Upper lobe of left lung (tissue), 6 donors: Measurements from ENCODE around the gene PJA1. TPM values are rescaled to one million over a fixed set of nuclear protein-coding genes. Genes with fewer than 3 reads are reported as not detected.

Source experiments
- ATAC-seq, 2 donors: fragments of 200-7000 bp; cut with Tn5 transposase; one replicate each; pipeline ENCODE4 v1.9.1; 2022; ENCODE audit warnings: mild to moderate bottlenecking in 2 of 2, moderate library complexity in 2 of 2; ENCODE audit not compliant: low FRiP score in 2 of 2
- DNase-seq, 2 donors: peaks; one replicate each; pipeline ENCODE4 v3.0.0-alpha.2; 2019 to 2020
- H3K27ac ChIP-seq, 4 donors: fragments of 200-600 bp; sonication (generic); one replicate each; pipeline ENCODE4 v1.5.1; 2016 to 2019
- H3K27me3 ChIP-seq, 4 donors: fragments of 200-600 bp; sonication (generic); one replicate each; pipeline ENCODE4 v1.5.1; 2017 to 2019
- H3K36me3 ChIP-seq, 4 donors: fragments of 200-600 bp; sonication (generic); one replicate each; pipeline ENCODE4 v1.5.1; 2016 to 2019
- H3K4me1 ChIP-seq, 4 donors: fragments of 200-600 bp; sonication (generic); one replicate each; pipeline ENCODE4 v1.5.1; 2018 to 2019
- H3K4me3 ChIP-seq, 4 donors: fragments of 200-600 bp; sonication (generic); one replicate each; pipeline ENCODE4 v1.5.1; 2017 to 2019; ENCODE audit warnings: mild to moderate bottlenecking in 2 of 4, moderate library complexity in 1 of 4
- H3K9me3 ChIP-seq, 4 donors: fragments of 200-600 bp; sonication (generic); one replicate each; pipeline ENCODE4 v1.5.1; 2018 to 2019
- CTCF ChIP-seq, 6 experiments: fragments of 450-650 bp in 4 of 6; fragments of 200-600 bp in 2 of 6; sonication (generic) in 2 of 6; IDR thresholded peaks; one replicate each; pipeline ENCODE4 v1.5.1; 2016 to 2019; ENCODE audit warnings: antibody characterized with exemption in 6 of 6
- EP300 ChIP-seq, 4 donors: sonication (generic); formaldehyde crosslinking; IDR thresholded peaks; one replicate each; pipeline ENCODE4 v1.5.1; 2017; ENCODE audit warnings: antibody characterized with exemption in 4 of 4, control low read depth in 2 of 4
- POLR2A ChIP-seq, 4 donors: fragments of 450-650 bp; IDR thresholded peaks; one replicate each; pipeline ENCODE4 v1.5.1; 2016 to 2017; ENCODE audit warnings: antibody characterized with exemption in 4 of 4, mild to moderate bottlenecking in 2 of 4
- POLR2AphosphoS5 ChIP-seq, 2 donors: sonication (generic); formaldehyde crosslinking; IDR thresholded peaks; one replicate each; pipeline ENCODE4 v1.5.1; 2017; ENCODE audit warnings: antibody characterized with exemption in 2 of 2
- WGBS, 2 donors: methylation state at CpG; one replicate each; pipeline ENCODE4 v1.1.5; 2017 to 2018; 5-methylcytosine and 5-hydroxymethylcytosine counted together
- total RNA-seq, 6 donors: library from RNA; depleted of rRNA in 4 of 6; stranded (reverse); fragments of >200 nt in 4 of 6; gene quantifications; one replicate each; pipeline versions ENCODE4 v1.1.0 to v1.2.1, GENCODE V29; 2016 to 2021
- donor health status: DM: no; HTN: no; CAD: no; lungs with moderate emphysema.
- donor health status: DM: no; HTN: yes; CAD: no; lungs with severe emphysema.

Gene PJA1
- total RNA-seq, 6 donors from 2014 or later, result 13.8 to 25.9 (median 14.8) TPM

GRCh38 chrX:69145714-69146113, 19.5 kb downstream of the PJA1 start:
- no peak for TF ChIP-seq POLR2AphosphoS5 (IDR thresholded peaks at IDR 0.05)
- TF ChIP-seq POLR2A (IDR thresholded peaks at IDR 0.05), result no peak
- TF ChIP-seq CTCF (IDR thresholded peaks at IDR 0.05), result no peak
- TF ChIP-seq EP300 (IDR thresholded peaks at IDR 0.05), result no peak
- DNase-seq (no peak), ATAC-seq (no peak)
- no peak overlapping the region for H3K27ac ChIP-seq
- no peaks in the 10 kb centered on the region for H3K4me1 ChIP-seq
- WGBS, 2 donors, result 88 to 89% methylated on average over 3 to 5 of the region's 5 CpGs
- H3K9me3 ChIP-seq, result no peaks in the 10 kb centered on the region
- H3K4me3 ChIP-seq, result no peak overlapping the region
- no peaks in the 10 kb centered on the region for H3K36me3 ChIP-seq
- H3K27me3 ChIP-seq, result no peaks in the 10 kb centered on the region

GRCh38 chrX:69144838-69145680, 20.2 kb downstream of the PJA1 start:
- Histone ChIP-seq H3K27ac (no peak overlapping the region), H3K9me3 (no peaks in the 10 kb centered on the region), H3K4me3 (no peak overlapping the region), H3K4me1 (no peaks in the 10 kb centered on the region), H3K27me3 (no peaks in the 10 kb centered on the region), H3K36me3 (no peaks in the 10 kb centered on the region)
- 74 to 80% methylated on average over 3 to 7 of the region's 7 CpGs for WGBS, 2 donors
- no peak for TF ChIP-seq CTCF (IDR thresholded peaks at IDR 0.05)
- no peak for TF ChIP-seq EP300 (IDR thresholded peaks at IDR 0.05)
- TF ChIP-seq POLR2A (IDR thresholded peaks at IDR 0.05), result no peak
- no peak for TF ChIP-seq POLR2AphosphoS5 (IDR thresholded peaks at IDR 0.05)
- ATAC-seq (no peak), DNase-seq (peak in 1 of 2 donors; percentile 6)

GRCh38 chrX:69143530-69143929, 21.7 kb downstream of the PJA1 start:
- DNase-seq (no peak), ATAC-seq (no peak)
- no peak for TF ChIP-seq CTCF (IDR thresholded peaks at IDR 0.05)
- no peak for TF ChIP-seq POLR2A (IDR thresholded peaks at IDR 0.05)
- TF ChIP-seq EP300 (IDR thresholded peaks at IDR 0.05), result no peak
- TF ChIP-seq POLR2AphosphoS5 (IDR thresholded peaks at IDR 0.05), result no peak
- Histone ChIP-seq H3K4me3 (no peak overlapping the region), H3K27me3 (no peaks in the 10 kb centered on the region), H3K27ac (no peak overlapping the region), H3K4me1 (no peaks in the 10 kb centered on the region), H3K9me3 (no peaks in the 10 kb centered on the region), H3K36me3 (no peaks in the 10 kb centered on the region)
- 93 to 100% methylated on average over 2 to 7 of the region's 7 CpGs for WGBS, 2 donors

GRCh38 chrX:69142788-69143469, 22.3 kb downstream of the PJA1 start:
- DNase-seq, result no peak
- 82 to 87% methylated on average over 12 of the region's 12 CpGs for WGBS, 2 donors
- Histone ChIP-seq H3K4me1 (no peaks in the 10 kb centered on the region), H3K27ac (no peak overlapping the region), H3K9me3 (no peaks in the 10 kb centered on the region), H3K4me3 (no peak overlapping the region), H3K27me3 (no peaks in the 10 kb centered on the region), H3K36me3 (no peaks in the 10 kb centered on the region)
- ATAC-seq, result no peak
- TF ChIP-seq POLR2A (IDR thresholded peaks at IDR 0.05), result no peak
- TF ChIP-seq POLR2AphosphoS5 (IDR thresholded peaks at IDR 0.05), result no peak
- no peak for TF ChIP-seq CTCF (IDR thresholded peaks at IDR 0.05)
- TF ChIP-seq EP300 (IDR thresholded peaks at IDR 0.05), result no peak
